ENCODE data around the gene LANCL2.
A peak's percentile ranks its signal among the peaks of the same experiment; 100 is the strongest.

The LANCL2 gene

GRCh38 chr7:55344840-55345239, 20.3 kb upstream of the LANCL2 start:
- TF ChIP-seq GATA3 (IDR thresholded peaks at IDR 0.05; ENCODE audit: low read depth, low read length) (no peak), GATA2 (IDR thresholded peaks at IDR 0.05; ENCODE audit: low read depth, low read length) (no peak)

- TF ChIP-seq GATA2 (IDR thresholded peaks at IDR 0.05; ENCODE audit: low read depth, low read length) (no peak), GATA3 (IDR thresholded peaks at IDR 0.05; ENCODE audit: low read depth, low read length) (no peak)
These were observed 19.8 kb upstream of the LANCL2 start for GRCh38 chr7:55345292-55345691.

GRCh38 chr7:55348502-55348901, 16.6 kb upstream of the LANCL2 start:
- no peak for TF ChIP-seq GATA2 (IDR thresholded peaks at IDR 0.05; ENCODE audit: low read depth, low read length)
- no peak for TF ChIP-seq GATA3 (IDR thresholded peaks at IDR 0.05; ENCODE audit: low read depth, low read length)

GRCh38 chr7:55349121-55349520, 16.0 kb upstream of the LANCL2 start:
- TF ChIP-seq GATA2 (IDR thresholded peaks at IDR 0.05; ENCODE audit: low read depth, low read length) (no peak), GATA3 (IDR thresholded peaks at IDR 0.05; ENCODE audit: low read depth, low read length) (no peak)

- TF ChIP-seq GATA2 (IDR thresholded peaks at IDR 0.05; ENCODE audit: low read depth, low read length) (no peak), GATA3 (IDR thresholded peaks at IDR 0.05; ENCODE audit: low read depth, low read length) (no peak)
These were observed 14.9 kb upstream of the LANCL2 start for GRCh38 chr7:55350281-55350680.

- no peak for TF ChIP-seq GATA3 (IDR thresholded peaks at IDR 0.05; ENCODE audit: low read depth, low read length)
- no peak for TF ChIP-seq GATA2 (IDR thresholded peaks at IDR 0.05; ENCODE audit: low read depth, low read length)
These were observed 13.9 kb upstream of the LANCL2 start for GRCh38 chr7:55351263-55351662.

- no peak for TF ChIP-seq GATA2 (IDR thresholded peaks at IDR 0.05; ENCODE audit: low read depth, low read length)
- TF ChIP-seq GATA3 (IDR thresholded peaks at IDR 0.05; ENCODE audit: low read depth, low read length), result no peak
These were observed 4.7 kb upstream of the LANCL2 start for GRCh38 chr7:55360486-55360885.

- TF ChIP-seq GATA3 (IDR thresholded peaks at IDR 0.05; ENCODE audit: low read depth, low read length) (no peak), GATA2 (IDR thresholded peaks at IDR 0.05; ENCODE audit: low read depth, low read length) (no peak)
These were observed 3.6 kb upstream of the LANCL2 start for GRCh38 chr7:55361560-55361959.

- no peak for TF ChIP-seq GATA2 (IDR thresholded peaks at IDR 0.05; ENCODE audit: low read depth, low read length)
- TF ChIP-seq GATA3 (IDR thresholded peaks at IDR 0.05; ENCODE audit: low read depth, low read length), result no peak
These were observed 2.2 kb upstream of the LANCL2 start for GRCh38 chr7:55362927-55363326.

GRCh38 chr7:55363386-55364170, 1.6 kb upstream of the LANCL2 start:
- TF ChIP-seq GATA3 (IDR thresholded peaks at IDR 0.05; ENCODE audit: low read depth, low read length) (no peak), GATA2 (IDR thresholded peaks at IDR 0.05; ENCODE audit: low read depth, low read length) (no peak)

GRCh38 chr7:55365675-55366460, 731 bp downstream of the LANCL2 start:
- TF ChIP-seq GATA2 (IDR thresholded peaks at IDR 0.05; ENCODE audit: low read depth, low read length) (peak; percentile 38; the same call in 1 of the 2 replicates), GATA3 (IDR thresholded peaks at IDR 0.05; ENCODE audit: low read depth, low read length) (no peak)

- TF ChIP-seq GATA3 (IDR thresholded peaks at IDR 0.05; ENCODE audit: low read depth, low read length) (no peak), GATA2 (IDR thresholded peaks at IDR 0.05; ENCODE audit: low read depth, low read length) (no peak)
These were observed 1.4 kb downstream of the LANCL2 start for GRCh38 chr7:55366461-55367070.

GRCh38 chr7:55367283-55367840, 2.2 kb downstream of the LANCL2 start:
- TF ChIP-seq GATA3 (IDR thresholded peaks at IDR 0.05; ENCODE audit: low read depth, low read length) (no peak), GATA2 (IDR thresholded peaks at IDR 0.05; ENCODE audit: low read depth, low read length) (no peak)

Data from SH-SY5Y (cell line).